Measurements from ENCODE around the gene MLLT10.

DNA sequence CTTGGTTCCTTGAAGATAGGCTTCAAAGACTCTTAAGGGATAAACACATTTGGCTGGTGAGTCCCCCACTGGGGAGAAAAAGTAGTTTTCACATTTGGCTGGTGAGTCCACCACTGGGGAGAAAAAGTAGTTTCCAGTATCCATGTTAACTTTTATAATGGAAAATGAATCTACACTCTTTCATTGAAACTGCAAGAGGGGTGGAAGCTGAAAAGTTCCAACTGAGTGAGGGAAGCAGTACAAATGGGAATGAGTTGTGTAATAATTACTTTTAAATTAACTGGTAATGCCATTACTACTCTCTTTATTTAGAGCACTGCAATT lies 153.9 kb downstream of the MLLT10 start:
- TF ChIP-seq RAD21 (IDR thresholded peaks at IDR 0.05; ENCODE audit: insufficient read depth, low read depth, low read length), result no peak
- TF ChIP-seq CEBPB (IDR thresholded peaks at IDR 0.05; ENCODE audit: borderline replicate concordance in 1 of 2, low read depth in 2 of 2, low read length in 2 of 2), result no peak
- TF ChIP-seq POLR2A (IDR thresholded peaks at IDR 0.05; ENCODE audit: low read depth, low read length), result no peak
- TF ChIP-seq SIN3A (IDR thresholded peaks at IDR 0.05; ENCODE audit: low read depth, low read length), result no peak
- no peak for TF ChIP-seq CBX5 (IDR thresholded peaks at IDR 0.05; ENCODE audit: low read depth)
- no peak for TF ChIP-seq ZNF274 (IDR thresholded peaks at IDR 0.05; ENCODE audit: insufficient read depth, insufficient read length)
- no peak for TF ChIP-seq NRF1 (conservative IDR thresholded peaks at IDR 0.05; ENCODE audit: low read depth, low read length)
- TF ChIP-seq, protein P1, sequence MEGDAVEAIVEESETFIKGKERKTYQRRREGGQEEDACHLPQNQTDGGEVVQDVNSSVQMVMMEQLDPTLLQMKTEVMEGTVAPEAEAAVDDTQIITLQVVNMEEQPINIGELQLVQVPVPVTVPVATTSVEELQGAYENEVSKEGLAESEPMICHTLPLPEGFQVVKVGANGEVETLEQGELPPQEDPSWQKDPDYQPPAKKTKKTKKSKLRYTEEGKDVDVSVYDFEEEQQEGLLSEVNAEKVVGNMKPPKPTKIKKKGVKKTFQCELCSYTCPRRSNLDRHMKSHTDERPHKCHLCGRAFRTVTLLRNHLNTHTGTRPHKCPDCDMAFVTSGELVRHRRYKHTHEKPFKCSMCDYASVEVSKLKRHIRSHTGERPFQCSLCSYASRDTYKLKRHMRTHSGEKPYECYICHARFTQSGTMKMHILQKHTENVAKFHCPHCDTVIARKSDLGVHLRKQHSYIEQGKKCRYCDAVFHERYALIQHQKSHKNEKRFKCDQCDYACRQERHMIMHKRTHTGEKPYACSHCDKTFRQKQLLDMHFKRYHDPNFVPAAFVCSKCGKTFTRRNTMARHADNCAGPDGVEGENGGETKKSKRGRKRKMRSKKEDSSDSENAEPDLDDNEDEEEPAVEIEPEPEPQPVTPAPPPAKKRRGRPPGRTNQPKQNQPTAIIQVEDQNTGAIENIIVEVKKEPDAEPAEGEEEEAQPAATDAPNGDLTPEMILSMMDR (IDR thresholded peaks at IDR 0.05 in 2 of 3, conservative IDR thresholded peaks at IDR 0.05 in 1 of 3; ENCODE audit: control insufficient read depth in 2 of 3, extremely low read depth in 1 of 3, insufficient read depth in 1 of 3, low read depth in 3 of 3, low read length in 3 of 3), result no peak

Data from GM12878 (cell line).